NCI-H2107 treated with DMSO at 0.1 percent for 48 hours (cell line): ENCODE results near the gene ZNF276.
"Not testable (repeated sequence)": the region's sequence is repeated elsewhere in the genome, so short reads cannot be mapped to it uniquely, and the experiment has no call there.

Experiments
- DNase-seq: peaks from one replicate; lab custom pipeline; 2025; ENCODE audit not compliant: unreplicated experiment; lab: John Stamatoyannopoulos, UW

ZNF276 gene

GRCh38 chr16:89736554-89736953, 15.2 kb downstream of the ZNF276 start:
- DNase-seq = no peak

GRCh38 chr16:89737341-89738071, 16.2 kb downstream of the ZNF276 start:
- no peak for DNase-seq

GRCh38 chr16:89738072-89738377, 16.7 kb downstream of the ZNF276 start:
- DNase-seq = no peak

GRCh38 chr16:89738538-89739317, 17.4 kb downstream of the ZNF276 start:
- no peak for DNase-seq

GRCh38 chr16:89739383-89739782, 18.0 kb downstream of the ZNF276 start:
- DNase-seq = no peak

- no peak for DNase-seq
Measured at GRCh38 chr16:89741342-89742014, 20.1 kb downstream of the ZNF276 start.

- DNase-seq = no peak
Measured at GRCh38 chr16:89742948-89743347, 21.6 kb downstream of the ZNF276 start.

GRCh38 chr16:89744813-89745212, 23.5 kb downstream of the ZNF276 start:
- DNase-seq = no peak

GRCh38 chr16:89746043-89746442, 24.7 kb downstream of the ZNF276 start:
- DNase-seq = no peak

GRCh38 chr16:89748076-89748475, 26.7 kb downstream of the ZNF276 start:
- DNase-seq = no peak

- DNase-seq = no peak
Measured at GRCh38 chr16:89748921-89749320, 27.6 kb downstream of the ZNF276 start.

- no peak for DNase-seq
Measured at GRCh38 chr16:89749637-89750036, 28.3 kb downstream of the ZNF276 start.

- DNase-seq = no peak
Measured at GRCh38 chr16:89759746-89760340, 38.5 kb downstream of the ZNF276 start.

GRCh38 chr16:89761304-89761922, 40.1 kb downstream of the ZNF276 start:
- DNase-seq = no peak

- DNase-seq = no peak
Measured at GRCh38 chr16:89764711-89765201, 43.4 kb downstream of the ZNF276 start.

GRCh38 chr16:89765292-89765830, 44.0 kb downstream of the ZNF276 start:
- DNase-seq = no peak

- no peak for DNase-seq
Measured at GRCh38 chr16:89770367-89770766, 49.0 kb downstream of the ZNF276 start.

GRCh38 chr16:89775223-89775622, 53.9 kb downstream of the ZNF276 start:
- no peak for DNase-seq

- not testable (repeated sequence) for DNase-seq
Measured at GRCh38 chr16:89778211-89778610, 56.9 kb downstream of the ZNF276 start.

GRCh38 chr16:89779231-89779908, 58.0 kb downstream of the ZNF276 start:
- DNase-seq = no peak
